ENCODE measurements around the gene PASK.
"Not testable (repeated sequence)": the region's sequence is repeated elsewhere in the genome, so short reads cannot be mapped to it uniquely, and the experiment has no call there.

Gene PASK

GRCh38 chr2:241148891-241149674 lies at the start of gene PASK:
Gene PASK, minus strand, starts transcription at chr2:241149472. Its CDS starts 6,440 bp downstream, at chr2:241143032.
- no peak for TF ChIP-seq CTCF (IDR thresholded peaks at IDR 0.05; ENCODE audit: borderline replicate concordance, insufficient read depth, low read depth, low read length)
- H3K4me3 ChIP-seq (ENCODE audit: low read depth, low read length), result peak within 1 kb of the TSS; percentile 68

- H3K4me3 ChIP-seq (ENCODE audit: low read depth, low read length), result no peak overlapping the region
- TF ChIP-seq CTCF (IDR thresholded peaks at IDR 0.05; ENCODE audit: borderline replicate concordance, insufficient read depth, low read depth, low read length), result no peak
Observed at GRCh38 chr2:241198381-241199279, 49.4 kb upstream of the PASK start.

GRCh38 chr2:241197947-241198346 lies 48.7 kb upstream of the PASK start:
- no peak for TF ChIP-seq CTCF (IDR thresholded peaks at IDR 0.05; ENCODE audit: borderline replicate concordance, insufficient read depth, low read depth, low read length)

GRCh38 chr2:241197246-241197645 lies 48.0 kb upstream of the PASK start:
- not testable (repeated sequence) for H3K4me3 ChIP-seq (ENCODE audit: low read depth, low read length)

More at GRCh38 chr2:241197947-241198346, 48.7 kb upstream of the PASK start:
- no peak overlapping the region for H3K4me3 ChIP-seq (ENCODE audit: low read depth, low read length)

GRCh38 chr2:241195506-241196130 lies 46.3 kb upstream of the PASK start:
- H3K4me3 ChIP-seq (ENCODE audit: low read depth, low read length), result no peak overlapping the region

GRCh38 chr2:241194811-241195210 lies 45.5 kb upstream of the PASK start:
- no peak for TF ChIP-seq CTCF (IDR thresholded peaks at IDR 0.05; ENCODE audit: borderline replicate concordance, insufficient read depth, low read depth, low read length)
- H3K4me3 ChIP-seq (ENCODE audit: low read depth, low read length), result no peak overlapping the region

More at GRCh38 chr2:241195506-241196130, 46.3 kb upstream of the PASK start:
- TF ChIP-seq CTCF (IDR thresholded peaks at IDR 0.05; ENCODE audit: borderline replicate concordance, insufficient read depth, low read depth, low read length), result no peak

GRCh38 chr2:241193271-241193670 lies 44.0 kb upstream of the PASK start:
- no peak for TF ChIP-seq CTCF (IDR thresholded peaks at IDR 0.05; ENCODE audit: borderline replicate concordance, insufficient read depth, low read depth, low read length)
- H3K4me3 ChIP-seq (ENCODE audit: low read depth, low read length), result no peak overlapping the region

Data from GM12875 (cell line).